Measurements from ENCODE around the gene PTGER3. TPM values are rescaled to one million over a fixed set of nuclear protein-coding genes. Genes with fewer than 3 reads are reported as not detected.
"Not testable (repeated sequence)": the region's sequence is repeated elsewhere in the genome, so short reads cannot be mapped to it uniquely, and the experiment has no call there.

Gene PTGER3
- total RNA-seq, 1 donor from 2014 or later: 1.1 TPM

DNA sequence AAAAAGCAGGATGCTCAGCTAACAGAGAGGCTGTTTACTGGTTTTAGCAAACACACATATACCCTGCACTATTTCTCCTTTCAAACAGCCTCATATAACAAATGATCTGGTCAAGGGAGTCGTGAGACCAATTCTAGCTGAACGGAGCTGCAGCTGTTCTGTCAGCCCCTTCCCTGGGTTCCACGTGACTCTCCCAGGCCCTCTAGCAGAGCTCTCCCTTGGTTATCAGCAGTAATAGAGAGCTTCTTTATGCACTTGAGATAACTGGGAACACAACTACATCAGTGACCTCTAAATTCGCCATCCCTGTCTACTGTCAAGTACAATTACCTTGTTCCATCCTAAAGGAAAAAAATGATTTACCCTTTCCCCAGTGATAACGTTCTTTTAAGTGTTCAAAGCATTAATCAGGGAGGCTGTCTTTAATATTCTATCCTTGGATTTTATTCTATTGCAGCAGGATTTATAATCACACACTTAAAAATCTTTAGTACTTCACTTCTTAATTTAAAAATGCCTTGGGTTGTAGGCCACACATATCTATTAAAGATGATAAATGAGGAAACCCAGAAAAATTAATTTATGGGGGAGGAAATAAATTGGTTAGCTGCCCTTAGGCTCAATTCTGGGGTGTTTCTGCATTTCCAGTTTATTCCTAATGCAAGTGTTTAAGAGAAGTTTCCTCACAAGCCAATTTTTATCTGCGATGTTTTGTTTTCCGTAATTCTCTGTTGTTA is 28.2 kb downstream of the PTGER3 start:
- intact Hi-C loops (cut with DNase I): no loop called here
- no peak for DNase-seq (ENCODE audit: low spot score)

DNA sequence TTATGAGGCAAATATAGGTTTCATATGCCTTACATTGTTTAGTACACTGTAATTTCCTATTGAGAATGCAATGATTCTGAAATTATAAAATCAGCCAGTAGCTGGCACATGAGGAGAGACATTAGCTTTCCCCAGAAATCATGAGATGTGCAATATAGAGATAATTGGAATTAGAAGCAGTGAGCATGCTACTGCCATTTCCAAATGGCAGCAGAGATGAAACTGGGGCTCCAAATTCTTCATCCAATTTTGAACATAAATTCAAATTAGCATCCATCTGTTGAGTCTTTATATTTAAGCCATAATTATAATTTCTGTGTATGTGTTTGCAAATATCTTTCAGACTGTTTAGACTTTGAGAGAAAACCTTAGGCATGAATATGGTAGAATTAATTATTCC is 28.8 kb downstream of the PTGER3 start:
- no peak for DNase-seq (ENCODE audit: low spot score)
- intact Hi-C loops (cut with DNase I): no loop called here

DNA sequence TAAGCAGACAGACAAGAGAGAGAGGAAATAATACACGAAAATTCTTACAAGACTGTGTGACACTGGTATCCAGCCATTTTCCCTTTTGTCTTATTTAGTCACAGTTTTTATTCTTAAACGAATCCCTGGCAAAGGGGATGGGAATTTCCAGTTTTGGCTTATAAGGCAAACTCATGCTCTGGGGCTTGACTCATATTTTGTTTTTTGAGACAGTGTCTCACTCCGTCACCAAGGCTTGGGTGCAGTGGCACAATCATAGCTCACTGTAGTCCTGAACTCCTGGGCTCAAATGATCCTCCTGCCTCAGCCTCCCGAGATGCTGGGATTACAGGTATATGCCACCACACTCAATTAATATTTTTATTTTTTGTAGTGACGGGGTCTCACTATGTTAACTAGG is 31.9 kb downstream of the PTGER3 start:
- intact Hi-C loops (cut with DNase I): no loop called here
- no peak for DNase-seq (ENCODE audit: low spot score)

DNA sequence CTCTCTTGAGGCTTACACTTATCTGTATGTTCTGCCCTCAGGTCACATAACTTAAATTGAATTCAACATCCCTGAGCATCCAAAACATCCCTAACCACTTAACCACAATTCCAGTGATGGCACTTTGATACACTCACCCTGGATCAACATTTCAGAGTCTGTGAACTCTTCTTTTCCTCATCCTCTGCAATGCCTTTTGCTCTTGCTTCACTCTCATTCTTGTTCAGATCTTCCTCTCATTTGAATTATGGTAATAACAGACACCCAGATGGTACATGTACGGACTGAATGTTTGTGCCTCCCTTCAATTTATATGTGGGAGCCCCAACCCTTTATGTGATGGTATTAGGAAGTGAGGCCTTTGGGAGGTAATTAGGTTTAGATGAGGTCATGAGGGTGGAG is 33.4 kb downstream of the PTGER3 start:
- no peak for DNase-seq (ENCODE audit: low spot score)
- intact Hi-C loops (cut with DNase I): no loop called here

DNA sequence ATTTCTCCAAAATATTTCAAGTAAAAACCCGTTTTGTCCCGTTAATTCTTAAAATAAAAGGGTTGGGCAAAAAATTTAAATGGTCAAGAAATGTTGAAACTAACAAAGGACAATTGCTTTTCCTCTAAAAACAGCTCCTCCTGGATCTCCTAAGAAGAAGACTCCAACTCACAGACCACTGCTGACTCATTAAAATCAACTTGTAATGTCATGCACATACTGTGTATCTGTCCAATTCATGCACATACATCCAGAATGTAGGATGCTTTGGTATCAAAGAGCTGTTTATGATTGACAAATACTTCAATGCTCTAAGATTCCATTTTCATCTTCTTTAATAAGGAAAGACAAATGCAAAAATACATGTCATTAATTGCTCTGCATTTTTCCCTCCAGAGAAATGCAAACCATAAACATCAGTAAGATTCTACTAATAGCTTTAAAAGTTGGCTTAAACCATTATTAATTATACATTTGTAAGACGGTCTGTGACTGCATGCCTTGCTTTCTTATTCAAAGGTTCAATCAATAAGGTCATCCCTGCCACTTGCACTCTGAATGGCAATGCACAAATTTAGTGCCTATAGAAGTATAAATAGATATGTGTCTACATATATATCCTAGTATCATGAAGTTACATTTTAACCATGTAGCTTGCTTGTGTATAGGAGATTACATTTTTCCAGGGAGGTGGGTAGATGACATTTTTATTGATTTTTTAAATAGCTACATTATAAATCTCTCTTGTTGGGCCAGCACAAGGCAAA is 44.7 kb downstream of the PTGER3 start:
- intact Hi-C loops (cut with DNase I): no loop called here
- DNase-seq (ENCODE audit: low spot score): no peak

DNA sequence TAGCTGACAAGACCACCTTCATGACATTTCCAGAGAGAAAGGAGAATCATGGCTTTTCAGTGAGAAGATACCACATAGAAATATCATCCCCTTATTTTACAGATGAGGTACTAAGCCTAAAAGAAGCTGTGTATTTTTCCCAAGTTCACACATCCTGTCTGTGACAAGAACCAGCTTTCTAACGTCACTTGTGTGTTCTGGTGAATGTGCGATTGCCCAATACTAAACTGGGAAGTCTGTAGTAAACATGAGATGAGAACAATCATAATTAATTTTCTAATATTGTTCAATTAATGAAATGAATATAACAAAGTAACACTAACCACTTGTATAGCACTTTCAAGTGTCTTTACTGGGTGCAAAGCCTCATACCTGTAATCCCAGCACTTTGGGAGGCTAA is 46.0 kb downstream of the PTGER3 start:
- intact Hi-C loops (cut with DNase I): no loop called here
- DNase-seq (ENCODE audit: low spot score): no peak

DNA sequence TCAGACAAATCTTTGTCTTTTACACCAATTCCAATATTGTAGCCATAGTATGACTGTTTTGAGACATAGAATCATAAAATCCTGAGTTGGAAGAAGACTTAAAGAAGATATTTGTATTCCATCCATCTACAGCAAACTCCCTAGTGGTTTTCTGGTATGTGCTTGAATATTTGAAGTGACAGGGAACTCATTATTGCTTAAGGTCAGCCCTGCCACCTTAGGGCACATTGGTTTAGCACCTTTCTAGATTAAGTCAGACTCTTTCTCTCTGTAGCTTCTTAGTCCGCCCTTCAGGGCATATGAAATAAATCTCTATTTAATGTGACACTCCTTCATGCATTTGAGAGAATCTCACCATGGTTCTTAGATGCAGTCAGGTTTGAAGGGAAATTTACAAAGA is 49.8 kb downstream of the PTGER3 start:
- intact Hi-C loops (cut with DNase I): no loop called here
- no peak for DNase-seq (ENCODE audit: low spot score)

DNA sequence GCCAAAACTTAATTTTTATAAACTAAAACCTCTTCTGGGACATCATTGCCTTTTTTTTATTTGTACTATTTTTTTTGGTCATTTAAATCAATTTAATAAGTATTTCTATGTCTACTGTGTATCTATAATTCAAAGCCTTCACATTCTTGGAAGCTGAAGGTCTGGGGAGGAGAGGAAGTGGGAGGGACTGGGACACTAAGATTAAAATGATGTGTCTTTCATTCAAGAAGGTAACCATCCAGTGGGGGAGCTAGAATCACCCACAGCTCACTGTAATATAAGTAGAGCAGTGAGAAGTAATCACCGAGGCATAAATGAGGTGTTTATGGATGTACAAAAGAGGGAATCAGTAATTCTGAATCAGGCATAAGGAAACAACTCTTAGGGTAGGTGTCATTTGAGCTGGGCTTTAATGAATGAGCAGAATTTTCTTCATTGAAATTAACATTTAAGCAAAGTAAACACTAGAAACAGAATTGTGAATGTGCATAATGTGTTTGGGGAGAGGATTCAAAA is 52.8 kb downstream of the PTGER3 start:
- intact Hi-C loops (cut with DNase I): no loop called here
- no peak for DNase-seq (ENCODE audit: low spot score)

DNA sequence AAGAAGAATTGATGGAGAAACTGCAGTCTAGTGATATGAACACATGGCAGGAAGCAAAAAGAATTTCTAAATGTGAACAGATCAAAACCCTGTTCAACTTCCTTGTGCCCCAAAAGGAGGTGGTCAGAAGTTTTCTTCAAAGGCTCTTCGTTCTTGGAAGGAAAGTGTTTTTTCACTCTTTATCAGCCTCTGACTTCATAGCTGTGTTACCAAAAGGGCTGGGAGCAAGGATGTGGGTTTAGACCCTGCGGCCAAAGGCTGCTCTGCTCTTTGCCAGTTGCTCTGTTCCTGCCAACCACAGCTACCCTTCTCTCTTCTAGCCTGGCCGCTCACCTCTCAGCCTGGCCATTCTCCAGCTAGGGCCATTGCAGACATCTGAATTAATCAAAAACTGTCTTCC is 53.8 kb downstream of the PTGER3 start:
- intact Hi-C loops (cut with DNase I): no loop called here
- DNase-seq (ENCODE audit: low spot score): no peak

DNA sequence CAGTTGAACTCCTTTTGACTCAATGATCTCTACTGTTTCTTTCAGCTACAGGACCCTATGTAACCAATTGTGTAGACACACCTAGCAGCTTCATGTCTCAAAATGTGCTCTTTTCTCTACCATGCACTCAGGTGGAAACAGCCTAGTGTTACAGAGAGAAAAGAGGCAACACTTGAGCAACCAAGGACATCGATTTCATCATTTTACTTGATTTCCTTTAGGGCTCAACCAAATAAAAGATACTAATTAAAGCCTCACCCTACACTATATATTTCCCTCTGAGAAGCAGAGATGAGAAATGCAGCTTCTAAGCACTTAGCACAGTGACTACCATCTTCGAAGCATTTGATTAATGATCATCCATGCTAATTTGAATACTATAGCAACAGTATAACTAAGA is 55.1 kb downstream of the PTGER3 start:
- intact Hi-C loops (cut with DNase I): no loop called here
- no peak for DNase-seq (ENCODE audit: low spot score)

DNA sequence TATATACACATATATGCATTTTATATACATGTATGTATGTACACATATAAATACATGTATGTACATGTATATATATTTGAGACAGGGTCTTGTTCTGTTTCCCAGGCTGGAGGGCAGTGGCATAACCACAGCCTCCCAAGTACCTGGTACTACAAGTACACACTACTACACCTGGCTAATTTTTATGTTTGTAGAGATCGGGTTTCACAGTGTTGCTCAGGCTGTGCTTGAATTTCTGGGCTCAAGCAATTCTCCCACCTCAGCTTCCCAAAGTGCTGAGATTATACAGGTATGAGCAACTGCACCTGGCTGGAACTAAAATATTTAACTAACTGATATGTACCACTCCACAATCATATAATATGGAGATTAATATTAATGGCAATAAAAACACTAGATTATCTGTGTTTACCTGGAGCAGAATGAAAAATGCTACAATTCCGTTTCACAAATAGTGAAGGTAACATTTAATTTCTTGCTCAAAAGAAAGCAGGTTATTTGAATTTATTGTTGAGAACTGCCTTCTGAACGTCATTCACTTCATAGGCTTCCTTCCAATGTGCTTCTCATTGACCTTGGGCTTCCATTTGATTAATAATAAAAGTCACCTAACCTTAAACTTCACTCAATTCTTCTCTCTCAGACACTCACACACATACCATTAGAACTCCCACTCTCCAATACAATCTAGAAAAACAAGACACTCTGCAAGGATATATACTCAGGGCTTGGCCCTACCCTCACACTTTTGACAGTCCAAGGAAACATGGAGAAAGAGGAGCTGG is 57.0 kb downstream of the PTGER3 start:
- no peak for DNase-seq (ENCODE audit: low spot score)
- intact Hi-C loops (cut with DNase I): no loop called here

DNA sequence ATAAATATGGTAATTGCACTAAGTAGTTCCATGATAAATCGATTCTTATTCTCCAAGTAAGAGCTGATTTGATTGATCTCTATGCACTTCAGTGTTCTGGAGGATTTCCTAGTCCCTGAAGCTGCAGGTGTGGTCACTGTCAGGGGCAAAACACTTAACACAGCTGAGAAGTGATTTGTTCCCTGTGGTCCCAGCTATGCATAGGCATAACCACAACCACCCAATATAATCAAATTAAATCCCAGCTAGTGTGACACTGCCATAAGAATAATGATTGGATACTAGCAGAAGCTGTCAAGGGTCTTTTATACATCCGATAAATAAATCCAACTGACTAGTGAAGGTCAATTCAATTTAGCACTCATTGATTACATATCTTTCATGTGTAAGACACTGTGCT is 60.1 kb downstream of the PTGER3 start:
- no peak for DNase-seq (ENCODE audit: low spot score)
- intact Hi-C loops (cut with DNase I): no loop called here

DNA sequence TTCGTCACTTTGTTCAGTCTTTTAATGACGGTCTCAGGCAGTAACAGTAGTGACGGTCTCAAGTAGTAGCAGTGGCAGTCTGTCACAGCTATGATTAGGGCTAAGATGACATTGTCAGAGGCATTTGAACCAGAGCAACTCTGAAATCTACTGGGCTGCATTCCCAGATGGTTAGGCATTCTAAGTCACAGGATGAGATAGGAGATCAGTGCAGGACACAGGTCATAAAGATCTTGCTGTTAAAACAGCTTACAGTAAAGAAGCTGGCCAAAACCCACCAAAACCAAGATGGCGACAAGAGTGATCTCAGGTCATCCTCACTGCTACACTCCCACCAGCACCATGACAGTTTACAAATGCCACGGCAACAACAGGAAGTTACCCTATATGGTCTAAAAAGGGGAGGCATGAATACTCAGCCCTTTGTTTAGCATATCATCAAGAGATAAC is 61.8 kb downstream of the PTGER3 start:
- DNase-seq (ENCODE audit: low spot score); intact Hi-C loops (cut with DNase I): not testable (repeated sequence)

DNA sequence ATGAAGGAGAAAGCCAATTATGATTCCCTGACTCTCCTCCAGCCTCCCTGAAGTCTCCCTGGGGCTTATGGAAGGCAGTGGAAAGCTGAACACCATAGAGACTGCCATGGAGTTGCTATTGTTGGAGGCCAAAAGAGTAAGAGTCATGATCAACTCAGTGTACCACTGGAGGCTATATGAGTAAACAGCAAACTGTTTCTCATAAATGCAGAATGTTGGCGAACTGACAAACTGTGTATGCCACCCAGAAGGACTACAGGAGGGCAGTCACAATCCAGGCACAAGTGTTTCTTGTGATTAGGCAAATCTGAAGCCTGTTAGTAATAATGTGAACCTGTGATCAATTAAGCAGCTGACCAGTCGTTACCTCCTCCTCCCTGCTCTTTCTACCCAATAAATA is 62.3 kb downstream of the PTGER3 start:
- intact Hi-C loops (cut with DNase I); DNase-seq (ENCODE audit: low spot score): not testable (repeated sequence)

DNA sequence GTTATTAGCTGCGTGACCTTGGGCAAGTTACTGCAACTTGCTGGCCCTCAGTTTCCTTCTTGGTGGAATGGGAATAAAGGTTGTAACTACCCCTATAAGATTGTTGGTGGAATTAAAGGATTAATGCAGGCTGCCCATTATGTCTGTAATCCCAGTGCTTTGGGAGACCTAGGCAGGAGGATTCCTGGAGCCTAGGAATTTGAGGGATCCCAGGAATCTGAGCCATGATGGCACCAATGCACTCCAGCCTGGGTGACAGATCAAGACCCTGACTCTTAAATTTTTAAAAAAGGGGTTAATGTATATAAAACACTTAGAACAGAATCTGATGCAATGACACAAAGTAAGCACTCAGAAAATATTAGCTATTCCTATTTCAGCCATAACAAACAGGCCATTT is 67.3 kb downstream of the PTGER3 start:
- intact Hi-C loops (cut with DNase I): no loop called here
- DNase-seq (ENCODE audit: low spot score): no peak

DNA sequence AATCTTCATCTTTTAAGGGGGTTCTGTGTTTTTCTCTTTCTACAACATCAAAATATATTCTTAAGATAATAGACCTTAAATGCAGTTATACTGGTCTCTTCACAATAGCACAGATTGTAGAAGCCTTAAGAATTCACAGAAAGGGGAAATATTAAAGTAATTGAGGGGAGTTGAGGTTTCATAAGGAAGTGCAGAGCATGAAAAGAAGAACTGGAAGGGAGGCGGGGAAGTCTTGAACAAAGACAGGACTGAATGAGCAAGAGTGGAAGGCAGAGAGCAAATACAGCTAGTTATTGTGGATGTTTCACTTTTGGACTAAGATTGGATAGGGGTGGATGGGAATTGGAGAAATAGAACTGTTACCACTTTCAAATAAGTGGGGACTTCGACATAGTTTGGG is 67.7 kb downstream of the PTGER3 start:
- intact Hi-C loops (cut with DNase I): no loop called here
- no peak for DNase-seq (ENCODE audit: low spot score)

DNA sequence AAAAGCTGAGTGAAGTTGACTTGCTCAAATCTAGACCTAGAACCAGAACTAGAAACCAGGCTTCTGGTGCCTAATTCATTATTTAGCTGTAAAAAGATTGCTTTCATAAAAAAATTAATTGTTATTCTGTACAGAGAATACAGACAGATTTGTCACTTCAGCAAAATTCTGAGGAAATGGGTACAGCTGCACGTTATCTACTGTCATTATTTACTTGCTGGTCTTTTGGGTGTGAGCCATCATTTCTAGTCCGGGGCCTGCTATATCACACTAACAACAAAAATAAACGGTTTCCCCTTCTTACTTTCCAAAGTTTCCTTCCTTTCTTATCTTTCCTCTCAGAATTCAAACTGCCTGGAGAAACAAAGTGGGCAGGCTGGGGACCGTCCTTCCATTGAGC is 68.3 kb downstream of the PTGER3 start:
- intact Hi-C loops (cut with DNase I): no loop called here
- DNase-seq (ENCODE audit: low spot score): no peak

DNA sequence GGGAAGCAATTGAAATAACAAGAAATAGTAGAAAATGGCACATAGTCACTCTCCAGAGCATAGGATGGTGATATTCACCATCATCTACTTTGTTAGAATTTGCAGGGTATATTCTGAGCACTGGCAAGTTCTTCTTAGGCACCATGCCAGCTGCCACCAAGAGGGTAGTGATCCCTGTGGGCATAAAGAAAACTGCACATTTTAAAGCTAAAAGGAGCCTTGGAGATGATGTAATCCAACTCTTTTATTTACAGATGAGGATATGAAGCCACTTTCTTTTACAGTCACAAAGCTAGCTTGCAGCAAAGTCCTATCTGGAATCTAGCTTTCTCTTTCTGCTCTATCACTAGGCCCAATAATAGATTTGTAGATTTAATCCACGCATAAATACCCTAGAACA is 69.0 kb downstream of the PTGER3 start:
- intact Hi-C loops (cut with DNase I): no loop called here
- DNase-seq (ENCODE audit: low spot score): no peak

DNA sequence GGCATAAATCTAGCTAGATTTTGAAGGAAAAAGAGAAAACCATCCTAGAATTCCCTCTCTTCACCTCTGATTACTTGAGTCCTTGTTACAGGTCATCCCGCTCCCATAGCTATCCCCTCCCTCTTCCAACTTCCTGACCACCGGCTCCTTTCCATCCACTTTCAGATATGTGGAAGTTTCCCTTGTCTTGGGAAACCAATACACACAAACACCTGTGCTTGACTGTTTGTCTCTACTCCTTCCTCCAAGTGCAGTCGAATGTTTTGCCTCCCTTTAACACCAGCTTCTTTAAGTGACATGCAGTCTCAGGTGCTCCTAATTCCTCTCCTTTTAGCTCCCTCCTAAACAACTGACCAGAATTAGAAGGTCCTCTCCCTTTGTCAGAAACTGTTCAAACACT is 70.0 kb downstream of the PTGER3 start:
- DNase-seq (ENCODE audit: low spot score): no peak
- intact Hi-C loops (cut with DNase I): no loop called here

DNA sequence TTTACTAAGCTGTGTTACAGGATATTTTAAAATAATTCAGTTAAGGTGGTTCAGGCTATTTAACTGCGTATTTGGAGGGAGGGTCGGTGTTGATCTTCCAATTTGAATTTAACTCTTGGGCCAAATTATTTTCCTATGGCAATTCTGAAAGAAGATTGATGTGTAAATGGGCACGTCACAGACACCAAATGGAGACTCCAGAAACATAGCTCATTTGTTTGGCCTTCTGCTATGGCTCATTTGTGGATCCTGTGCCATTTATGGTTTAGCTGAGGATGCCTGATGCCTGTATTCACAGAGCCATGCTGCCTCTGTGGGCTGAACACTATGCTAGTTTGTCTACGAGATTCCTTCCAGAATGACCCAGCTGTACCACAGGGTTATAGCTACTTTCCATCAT is 70.6 kb downstream of the PTGER3 start:
- intact Hi-C loops (cut with DNase I): no loop called here
- DNase-seq (ENCODE audit: low spot score): no peak
